LNCaP clone FGC (cell line): Measurements from ENCODE around the gene TBL1X.

Source experiments
- DNase-seq: peaks from one replicate; pipeline ENCODE4 v3.0.0-alpha.2; 2011; ENCODE audit warnings: low read depth
- H3K4me3 ChIP-seq: 2 replicates; pipeline ENCODE4 v1.5.1; 2011; ENCODE audit warnings: mild to moderate bottlenecking, low read depth, low read length, control low read depth
- CTCF ChIP-seq: IDR thresholded peaks from 2 replicates; pipeline ENCODE4 v1.5.1; 2012; ENCODE audit warnings: mild to moderate bottlenecking; ENCODE audit not compliant: control insufficient read depth, insufficient read depth; ENCODE audit errors: extremely low read depth

TBL1X gene

DNA sequence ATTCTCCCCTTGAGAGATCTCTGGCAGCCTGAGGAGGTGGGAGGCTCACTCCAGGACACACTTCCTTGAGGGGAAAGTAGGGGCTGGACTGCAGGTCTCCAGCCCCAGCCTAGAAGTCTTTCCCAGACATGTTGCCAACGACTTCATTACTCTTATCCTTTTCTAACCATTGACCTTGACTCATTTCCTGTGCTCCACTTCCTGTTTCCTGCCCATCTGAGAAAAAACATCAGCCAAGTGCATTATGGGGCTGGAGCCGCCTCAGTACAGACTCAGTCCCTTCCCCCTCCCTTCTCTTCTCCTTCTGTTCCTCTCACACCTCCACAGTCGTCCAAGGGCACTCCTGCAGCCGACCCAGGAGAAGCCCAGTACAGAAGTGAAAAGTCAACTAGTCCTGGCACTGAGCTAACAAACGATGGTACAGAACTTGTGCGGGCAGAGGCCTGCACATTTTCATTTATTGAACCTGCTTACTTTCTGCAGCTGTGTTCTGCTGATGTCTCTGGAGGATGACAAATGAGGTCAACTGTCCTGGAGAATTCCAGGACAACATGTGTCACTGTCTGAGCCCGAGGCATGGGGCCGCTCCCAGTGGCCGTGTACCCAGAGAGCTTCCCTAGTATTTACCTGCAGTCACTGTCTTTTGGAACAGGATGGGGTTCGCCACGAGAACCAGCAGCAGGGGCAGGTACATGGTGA is 280.7 kb downstream of the TBL1X start:
- no peak for TF ChIP-seq CTCF
- DNase-seq: no peak
- no peak overlapping the region for H3K4me3 ChIP-seq

- no peak for DNase-seq
- H3K4me3 ChIP-seq: no peak overlapping the region
- no peak for TF ChIP-seq CTCF
Measured at GRCh38 chrX:9746148-9746888, 281.5 kb downstream of the TBL1X start.

DNA sequence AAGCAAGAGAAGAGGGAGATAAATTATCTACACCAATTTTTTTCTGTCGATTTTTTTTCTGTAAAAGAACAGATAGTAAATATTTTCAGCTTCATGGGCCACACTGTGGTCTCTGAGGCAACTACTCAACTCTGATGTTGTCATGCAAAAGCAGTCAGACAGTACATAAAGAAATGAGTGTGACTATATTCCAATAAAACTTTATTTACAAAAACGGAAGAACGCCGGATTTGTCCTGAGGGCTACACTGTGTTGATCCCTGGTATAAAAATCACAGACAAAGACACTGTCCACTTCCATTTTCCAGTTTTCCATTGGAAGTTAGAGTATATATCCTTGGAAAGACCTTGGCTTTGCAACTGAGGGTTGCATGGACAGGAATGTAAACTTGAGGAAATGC is 282.8 kb downstream of the TBL1X start:
- no peak for DNase-seq
- no peak for TF ChIP-seq CTCF
- H3K4me3 ChIP-seq: no peak overlapping the region

DNA sequence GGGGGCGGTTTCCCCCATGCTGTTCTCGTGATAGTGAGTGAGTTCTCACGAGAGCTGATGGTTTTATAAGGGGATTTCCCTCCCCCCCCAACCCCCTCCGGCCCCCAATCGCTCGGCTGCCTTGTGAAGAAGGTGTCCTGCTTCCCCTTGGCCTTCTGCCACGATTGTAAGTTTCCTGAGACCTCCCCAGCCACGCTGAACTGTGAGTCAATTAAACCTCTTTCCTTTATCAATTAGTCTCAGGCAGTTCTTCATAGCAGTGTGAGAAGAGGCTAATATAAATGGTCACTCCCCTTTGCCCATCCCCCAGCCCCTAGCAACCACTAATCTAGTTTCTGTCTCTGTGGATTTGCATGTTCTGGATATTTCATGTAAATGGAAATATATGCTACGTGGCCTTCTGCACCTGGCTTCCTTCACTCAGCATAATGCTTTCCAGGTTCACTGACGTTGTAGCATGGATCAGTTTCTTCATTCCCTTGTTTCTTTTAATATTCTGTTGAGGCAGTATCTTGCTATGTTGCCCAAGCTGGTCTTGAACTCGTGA is 284.4 kb downstream of the TBL1X start:
- TF ChIP-seq CTCF: no peak
- no peak for DNase-seq
- no peak overlapping the region for H3K4me3 ChIP-seq

- TF ChIP-seq CTCF: no peak
- H3K4me3 ChIP-seq: no peak overlapping the region
Measured at GRCh38 chrX:9757366-9757765, 292.5 kb downstream of the TBL1X start.

DNA sequence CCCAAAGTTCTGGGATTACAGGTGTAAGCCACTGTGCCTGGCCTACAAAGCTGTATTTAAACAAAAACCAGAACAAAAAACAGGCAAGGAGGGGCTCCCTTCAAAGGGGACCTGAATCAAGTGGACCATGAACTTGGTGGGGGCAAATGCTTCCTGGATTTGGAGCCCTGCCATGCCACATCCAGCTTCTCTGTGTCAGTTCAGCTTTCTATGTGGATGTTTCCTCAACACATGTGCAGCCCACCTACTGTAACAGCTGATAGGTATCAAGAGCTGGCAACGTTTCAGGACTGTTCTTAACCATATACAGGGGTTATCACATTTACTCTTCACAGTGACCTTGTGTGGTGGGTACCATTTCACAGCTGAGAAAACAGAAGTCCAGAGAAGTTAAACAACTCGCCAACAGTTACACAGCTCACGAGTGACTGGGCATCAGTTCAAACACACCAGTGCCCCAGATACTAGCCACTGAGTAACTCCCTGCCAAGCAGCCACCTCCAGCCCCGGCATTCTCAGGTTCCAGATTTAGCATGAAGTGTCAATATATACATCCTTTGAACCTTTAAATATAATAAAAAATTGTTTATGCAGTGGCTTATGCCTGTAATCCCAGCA is 293.3 kb downstream of the TBL1X start:
- DNase-seq: no peak
- TF ChIP-seq CTCF: no peak
- no peak overlapping the region for H3K4me3 ChIP-seq

More at GRCh38 chrX:9757366-9757765, 292.5 kb downstream of the TBL1X start:
- DNase-seq: no peak
